GM23248 (cell line): ENCODE measurements around the gene LYPD4. TPM values are rescaled to one million over a fixed set of nuclear protein-coding genes. Genes with fewer than 3 reads are reported as not detected.

Experiments
- DNase-seq: peaks from one replicate; pipeline ENCODE4 v3.0.0-alpha.2; 2015
- H2AFZ ChIP-seq: fragments of 200-600 bp; sonication (generic); 2 replicates; pipeline ENCODE4 v1.6.1; 2016; ENCODE audit warnings: antibody characterized with exemption
- H3F3A ChIP-seq: fragments of 200-600 bp; sonication (generic); 2 replicates; pipeline ENCODE4 v1.6.1; 2016; ENCODE audit warnings: mild to moderate bottlenecking, antibody characterized with exemption, mixed run types; ENCODE audit not compliant: insufficient read depth
- H3K27ac ChIP-seq: fragments of 200-600 bp; sonication (generic); 2 replicates; pipeline ENCODE4 v1.5.1; 2016; ENCODE audit warnings: mild to moderate bottlenecking
- H3K27me3 ChIP-seq: fragments of 200-600 bp; sonication (generic); replicated peaks from 2 replicates; pipeline ENCODE4 v1.6.1; 2016; ENCODE audit warnings: mild to moderate bottlenecking; ENCODE audit not compliant: insufficient read depth
- H3K36me3 ChIP-seq: fragments of 200-600 bp; sonication (generic); 2 replicates; pipeline ENCODE4 v1.6.1; 2016; ENCODE audit warnings: low read depth, mild to moderate bottlenecking
- H3K4me1 ChIP-seq: fragments of 200-600 bp; sonication (generic); 2 replicates; pipeline ENCODE4 v1.6.1; 2016; ENCODE audit warnings: mild to moderate bottlenecking; ENCODE audit not compliant: insufficient read depth
- H3K4me2 ChIP-seq: fragments of 200-600 bp; sonication (generic); one replicate; pipeline ENCODE4 v1.6.1; 2016; ENCODE audit warnings: mild to moderate bottlenecking; ENCODE audit not compliant: unreplicated experiment
- H3K4me3 ChIP-seq: fragments of 200-600 bp; sonication (generic); 2 replicates; pipeline ENCODE4 v1.5.1; 2016; ENCODE audit warnings: mild to moderate bottlenecking
- H3K79me2 ChIP-seq: fragments of 200-600 bp; sonication (generic); 2 replicates; pipeline ENCODE4 v1.6.1; 2016; ENCODE audit warnings: mild to moderate bottlenecking; ENCODE audit not compliant: insufficient read depth
- H3K9ac ChIP-seq: fragments of 200-600 bp; sonication (generic); 2 replicates; pipeline ENCODE4 v1.6.1; 2016; ENCODE audit warnings: mild to moderate bottlenecking
- H3K9me2 ChIP-seq: fragments of 200-600 bp; sonication (generic); 2 replicates; pipeline ENCODE4 v1.6.1; 2016; ENCODE audit warnings: mixed run types, mild to moderate bottlenecking, moderate library complexity; ENCODE audit not compliant: insufficient read depth
- H3K9me3 ChIP-seq: fragments of 200-600 bp; sonication (generic); one replicate; pipeline ENCODE4 v1.6.1; 2017; ENCODE audit warnings: low read depth
- H4K20me1 ChIP-seq: fragments of 200-600 bp; sonication (generic); 2 replicates; pipeline ENCODE4 v1.6.0; 2016; ENCODE audit not compliant: insufficient read depth
- EZH2 ChIP-seq: fragments of 200-600 bp; sonication (generic); IDR thresholded peaks from 2 replicates; pipeline ENCODE4 v1.6.1; 2018; ENCODE audit warnings: antibody characterized with exemption, mild to moderate bottlenecking; ENCODE audit not compliant: insufficient read depth, poor library complexity, severe bottlenecking
- EZH2phosphoT487 ChIP-seq: fragments of 200-600 bp; sonication (generic); IDR thresholded peaks from 2 replicates; pipeline ENCODE4 v1.6.1; 2018; ENCODE audit warnings: antibody characterized with exemption, moderate library complexity, mild to moderate bottlenecking, low read depth; ENCODE audit not compliant: insufficient read depth
- WGBS, 2 experiments: methylation state at CpG; one replicate each; pipeline ENCODE4 v1.1.6; 2015 to 2017; ENCODE audit warnings: low lambda C conversion rate in 2 of 2, low coverage in 1 of 2; ENCODE audit errors: missing lambda C conversion rate in 2 of 2; 5-methylcytosine and 5-hydroxymethylcytosine counted together
- in situ Hi-C: fragments of 300-500 bp; cut with MboI; formaldehyde crosslinking; loops from 2 replicates; pipeline ENCODE4 v1.15.0; 2020
- polyA plus RNA-seq: library from polyadenylated mRNA; unstranded; fragments of >200 nt; fragmentation: Nextera tagmentation; extraction: Ambion mirVana; gene quantifications from 2 replicates; pipeline ENCODE4 v1.2.1, GENCODE V29; 2016
- total RNA-seq: library from RNA; depleted of rRNA; stranded (reverse); fragments of >200 nt; shearing (Covaris generic); gene quantifications from 2 replicates; pipeline ENCODE4 v1.2.3, GENCODE V29; 2014

Gene LYPD4
- total and polyA plus RNA-seq, 2 experiments from 2014 or later, result not detected

DNA sequence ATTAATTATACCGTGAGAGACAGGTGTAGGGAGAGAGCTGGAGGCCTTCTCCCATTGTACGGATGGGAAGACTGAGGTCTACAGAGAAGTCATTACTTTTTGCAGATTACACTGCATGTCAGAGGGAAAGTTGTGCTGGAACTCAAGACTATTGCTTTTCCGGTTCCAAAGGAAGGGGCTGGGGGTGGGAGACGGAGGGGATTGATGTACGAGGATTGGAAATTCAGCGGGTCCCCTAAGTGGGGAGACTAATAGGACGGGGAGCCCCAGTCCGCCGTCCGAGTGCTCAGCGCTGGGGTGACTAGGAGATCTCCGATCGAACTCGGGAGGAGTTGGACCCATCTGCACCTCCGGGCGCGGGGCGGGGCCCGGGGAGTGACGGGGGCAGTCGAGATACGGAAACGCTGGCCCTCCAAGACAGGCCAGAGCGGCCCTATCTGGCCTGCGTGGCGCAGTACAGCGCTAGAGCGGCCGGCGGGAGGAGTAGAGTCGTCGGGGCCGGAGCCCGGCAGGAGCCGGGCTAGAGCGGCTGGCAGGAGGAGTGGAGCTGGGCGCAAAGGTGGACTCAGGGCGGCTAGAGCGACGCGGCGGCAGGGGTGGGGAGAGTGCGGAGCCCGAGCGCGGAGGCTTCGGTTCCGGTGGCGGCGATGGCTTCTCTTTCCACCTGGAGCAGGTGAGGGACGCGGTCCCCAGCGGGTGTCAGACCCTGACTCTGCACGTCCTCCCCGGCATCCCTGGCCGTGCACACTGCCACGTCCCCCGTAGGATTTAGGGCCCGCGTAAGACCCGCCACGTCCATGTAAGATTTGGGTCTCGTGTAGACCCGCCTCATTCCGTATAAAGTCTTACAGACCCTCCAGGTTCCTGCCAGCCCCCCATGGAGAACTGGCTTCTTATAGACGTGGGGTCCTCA lies 39.6 kb upstream of the LYPD4 start:
- Histone ChIP-seq H3K9ac (peak overlapping the region; percentile 95), H3K36me3 (no peaks in the 10 kb centered on the region), H3K4me3 (peak overlapping the region; percentile 87), H3K4me2 (peak overlapping the region; percentile 94), H2AFZ (peak overlapping the region; percentile 81), H3K27ac (peak overlapping the region; percentile 48), H3K9me3 (no peaks in the 10 kb centered on the region), H3F3A (peaks cover 13% of the 10 kb centered on the region), H3K79me2 (peaks cover 49% of the 10 kb centered on the region), H3K27me3 (no peaks in the 10 kb centered on the region), H4K20me1 (no peaks in the 10 kb centered on the region), H3K4me1 (peaks cover 11% of the 10 kb centered on the region), H3K9me2 (no peaks in the 10 kb centered on the region)
- in situ Hi-C loops, result no loop called here
- TF ChIP-seq EZH2phosphoT487 (no peak), EZH2 (no peak)
- 1% methylated on average over 47 to 66 of the region's 66 CpGs for WGBS, 2 experiments
- DNase-seq, result peak; percentile 100

DNA sequence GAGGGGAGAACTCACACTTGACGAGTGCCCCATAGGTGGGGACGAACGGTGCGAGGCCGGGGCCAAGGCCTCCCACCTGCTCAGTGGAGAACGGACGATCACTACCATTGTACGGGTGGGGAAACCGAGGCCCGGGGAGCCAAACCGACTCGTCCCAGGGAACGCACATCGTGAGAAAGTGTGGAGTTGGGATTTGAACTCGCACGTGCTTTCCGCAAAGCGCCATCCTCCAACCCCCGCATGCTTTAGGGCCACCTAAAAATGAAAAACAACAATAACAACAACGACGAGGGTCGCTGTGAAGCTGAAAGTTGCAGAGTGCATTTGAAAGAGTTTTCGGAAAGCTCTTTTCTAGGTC lies 39.0 kb upstream of the LYPD4 start:
- H3K79me2 ChIP-seq, result peaks cover 42% of the 10 kb centered on the region
- no peaks in the 10 kb centered on the region for H3K27me3 ChIP-seq
- peak overlapping the region; percentile 95 for H3K9ac ChIP-seq
- H3K9me3 ChIP-seq, result no peaks in the 10 kb centered on the region
- peaks cover 11% of the 10 kb centered on the region for H3K4me1 ChIP-seq
- TF ChIP-seq EZH2 (no peak), EZH2phosphoT487 (no peak)
- 0 to 2% methylated on average over 23 of the region's 23 CpGs for WGBS, 2 experiments
- no peaks in the 10 kb centered on the region for H3K9me2 ChIP-seq
- H4K20me1 ChIP-seq, result no peaks in the 10 kb centered on the region
- H3F3A ChIP-seq, result peaks cover 13% of the 10 kb centered on the region
- peak overlapping the region; percentile 75 for H2AFZ ChIP-seq
- in situ Hi-C loops, result no loop called here
- H3K4me2 ChIP-seq, result peak overlapping the region; percentile 94
- H3K27ac ChIP-seq, result peak overlapping the region; percentile 39; the same call in 1 of the 2 replicates
- H3K36me3 ChIP-seq, result no peaks in the 10 kb centered on the region
- peak overlapping the region; percentile 87 for H3K4me3 ChIP-seq
- DNase-seq, result peak; percentile 48

DNA sequence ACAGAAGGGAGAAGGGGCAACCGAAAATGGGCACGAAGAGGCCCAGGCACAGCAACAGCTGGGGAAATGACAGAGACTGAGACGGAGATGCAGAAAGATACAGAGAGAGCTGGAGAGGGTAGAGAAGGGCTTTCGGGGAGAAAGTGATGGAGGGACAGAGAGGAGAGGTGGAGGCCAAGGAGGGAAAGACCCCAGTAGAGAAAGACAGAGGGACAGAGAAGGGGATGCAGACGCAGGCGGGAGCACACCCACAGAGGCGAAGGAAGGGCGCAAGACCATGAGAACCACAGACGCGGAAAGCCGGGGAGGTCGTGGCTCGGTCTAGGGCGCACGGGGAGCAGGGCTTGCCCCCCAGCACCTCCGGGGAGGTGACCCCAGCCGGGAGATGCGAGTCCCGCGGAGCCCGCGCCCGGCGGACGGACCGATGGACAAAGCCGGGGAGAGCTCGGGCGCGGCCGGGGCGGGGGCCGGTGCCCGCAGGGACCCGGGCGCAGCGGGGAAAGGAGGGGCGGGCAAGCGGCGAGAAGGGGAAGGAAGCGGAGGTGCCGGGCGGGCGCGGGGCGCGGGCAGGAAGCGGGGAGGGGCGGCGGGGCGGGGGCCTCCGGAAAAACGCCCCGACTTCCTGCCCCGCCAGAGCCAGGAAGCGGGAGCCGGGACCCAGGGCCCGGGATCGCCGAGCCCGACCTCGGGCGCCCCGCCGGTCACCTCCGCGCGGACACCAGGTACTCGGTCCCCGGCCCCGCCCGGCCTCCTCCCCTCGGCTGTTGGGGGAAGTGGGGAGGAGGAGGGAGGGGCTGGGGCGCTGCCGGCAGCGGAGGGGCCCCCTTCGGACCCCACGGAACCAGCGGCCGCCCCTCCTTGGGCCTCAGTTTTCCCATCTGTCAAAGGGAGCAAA lies 38.3 kb upstream of the LYPD4 start, which contains the start of gene ARHGEF1:
TSS of gene ARHGEF1 (plus strand) at position 617 of the 895 bp plus-strand sequence. CDS start 4,899 bp downstream, outside the sequence.
- H2AFZ ChIP-seq, result peak within 1 kb of the TSS; percentile 75
- H3K79me2 ChIP-seq, result peaks cover 36% of the 10 kb centered on the region
- H3K9me2 ChIP-seq, result no peaks in the 10 kb centered on the region
- H3K4me1 ChIP-seq, result peaks cover 11% of the 10 kb centered on the region
- TF ChIP-seq EZH2phosphoT487 (no peak), EZH2 (no peak)
- peak within 1 kb of the TSS; percentile 95 for H3K9ac ChIP-seq
- H4K20me1 ChIP-seq, result no peaks in the 10 kb centered on the region
- H3K4me2 ChIP-seq, result peak within 1 kb of the TSS; percentile 94
- DNase-seq, result peak; percentile 44
- whole genome bisulfite sequencing, 2 experiments, result 2 to 5% methylated on average over 20 to 70 of the region's 80 CpGs
- H3K4me3 ChIP-seq, result peak within 1 kb of the TSS; percentile 87
- peak within 1 kb of the TSS; percentile 39; the same call in 1 of the 2 replicates for H3K27ac ChIP-seq
- no peaks in the 10 kb centered on the region for H3K36me3 ChIP-seq
- peaks cover 13% of the 10 kb centered on the region for H3F3A ChIP-seq
- H3K9me3 ChIP-seq, result no peaks in the 10 kb centered on the region
- H3K27me3 ChIP-seq, result no peaks in the 10 kb centered on the region
- in situ Hi-C loops, result no loop called here

DNA sequence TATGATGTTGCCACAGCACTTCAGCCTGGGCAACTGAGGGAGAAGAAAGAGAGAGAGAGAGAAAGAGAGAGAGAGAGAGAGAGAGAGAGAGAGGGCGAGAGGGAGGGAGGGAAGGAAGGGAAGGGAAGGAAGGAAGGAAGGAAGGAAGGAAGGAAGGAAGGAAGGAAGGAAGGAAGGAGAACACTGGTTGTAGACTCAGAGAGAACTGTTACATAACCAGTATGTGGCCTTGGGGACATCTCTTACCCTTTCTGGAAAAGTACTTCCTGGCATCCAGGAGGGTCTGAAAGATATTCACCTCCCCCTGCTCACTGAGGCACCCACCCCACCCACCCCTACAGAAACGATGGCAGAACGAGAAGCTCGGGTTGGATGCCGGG lies 35.8 kb upstream of the LYPD4 start:
- WGBS, 2 experiments, result 57 to 59% methylated on average over 4 to 5 of the region's 5 CpGs
- no peak overlapping the region for H3K27ac ChIP-seq
- no peaks in the 10 kb centered on the region for H3K27me3 ChIP-seq
- peaks cover 11% of the 10 kb centered on the region for H3K79me2 ChIP-seq
- H3K4me3 ChIP-seq, result no peak overlapping the region
- in situ Hi-C loops, result no loop called here
- DNase-seq, result no peak
- peaks cover 13% of the 10 kb centered on the region for H3F3A ChIP-seq
- no peaks in the 10 kb centered on the region for H3K9me3 ChIP-seq
- no peaks in the 10 kb centered on the region for H3K9me2 ChIP-seq
- no peaks in the 10 kb centered on the region for H4K20me1 ChIP-seq
- H3K9ac ChIP-seq, result no peak overlapping the region
- no peak overlapping the region for H2AFZ ChIP-seq
- no peak overlapping the region for H3K4me2 ChIP-seq
- H3K4me1 ChIP-seq, result peaks cover 5% of the 10 kb centered on the region; the same call in 1 of the 2 replicates
- TF ChIP-seq EZH2phosphoT487 (no peak), EZH2 (no peak)
- no peaks in the 10 kb centered on the region for H3K36me3 ChIP-seq
